Activated CD4-positive, alpha-beta T cell treated with anti-CD3 and anti-CD28 coated beads for 48 hours (primary cell): ENCODE results near the gene BSCL2.
A peak's percentile ranks its signal among the peaks of the same experiment; 100 is the strongest.
"Not testable (repeated sequence)": the region's sequence is repeated elsewhere in the genome, so short reads cannot be mapped to it uniquely, and the experiment has no call there.

ENCODE experiments used
- DNase-seq: peaks from one replicate; pipeline ENCODE4 v3.0.0-alpha.2; 2020

Gene BSCL2

GRCh38 chr11:62652161-62653006 is 54.8 kb downstream of the BSCL2 start:
- no peak for DNase-seq

GRCh38 chr11:62650283-62650682 is 56.9 kb downstream of the BSCL2 start:
- DNase-seq, result not testable (repeated sequence)

GRCh38 chr11:62649486-62649885 is 57.7 kb downstream of the BSCL2 start:
- DNase-seq, result no peak

GRCh38 chr11:62648967-62649364 is 58.3 kb downstream of the BSCL2 start:
- DNase-seq, result no peak

GRCh38 chr11:62648185-62648966 is 58.8 kb downstream of the BSCL2 start:
- no peak for DNase-seq

- no peak for DNase-seq
Measured at GRCh38 chr11:62647609-62648005, 59.6 kb downstream of the BSCL2 start.

- no peak for DNase-seq
Measured at GRCh38 chr11:62646825-62647608, 60.2 kb downstream of the BSCL2 start.

- peak; percentile 100 for DNase-seq
Measured at GRCh38 chr11:62645946-62646824, 61.0 kb downstream of the BSCL2 start, which contains the start of gene GANAB. Gene GANAB, minus strand, starts transcription at chr11:62646613. Its CDS starts 14 bp downstream, at chr11:62646599.

GRCh38 chr11:62645671-62645945 is 61.6 kb downstream of the BSCL2 start:
- no peak for DNase-seq

GRCh38 chr11:62644220-62644619 is 63.0 kb downstream of the BSCL2 start:
- DNase-seq, result no peak
